GM23338 (cell line): ENCODE data around the gene LRRC28. TPM values are rescaled to one million over a fixed set of nuclear protein-coding genes. Genes with fewer than 3 reads are reported as not detected.

ENCODE experiments used
- ATAC-seq: fragments of 200-7000 bp; cut with Tn5 transposase; 3 replicates; pipeline ENCODE4 v1.9.1; 2020
- DNase-seq: peaks from one replicate; pipeline ENCODE4 v3.0.0-alpha.2; 2015; ENCODE audit warnings: low spot score
- H2AFZ ChIP-seq: fragments of 200-600 bp; sonication (generic); 2 replicates; pipeline ENCODE4 v1.8.0; 2016; ENCODE audit warnings: antibody characterized with exemption, mild to moderate bottlenecking, moderate library complexity
- H3F3A ChIP-seq: fragments of 200-600 bp; sonication (generic); replicated peaks from 2 replicates; pipeline ENCODE4 v1.8.0; 2017; ENCODE audit warnings: antibody characterized with exemption, mixed run types, low read depth
- H3K27ac ChIP-seq: fragments of 200-600 bp; sonication (generic); 2 replicates; pipeline ENCODE4 v1.6.1; 2016; ENCODE audit warnings: low read depth
- H3K27me3 ChIP-seq: fragments of 200-600 bp; sonication (generic); 2 replicates; pipeline ENCODE4 v1.8.0; 2016; ENCODE audit warnings: mild to moderate bottlenecking, mixed run types, moderate library complexity; ENCODE audit not compliant: insufficient read depth
- H3K36me3 ChIP-seq: fragments of 200-600 bp; sonication (generic); 2 replicates; pipeline ENCODE4 v1.8.0; 2016; ENCODE audit warnings: mild to moderate bottlenecking; ENCODE audit not compliant: insufficient read depth
- H3K4me1 ChIP-seq: fragments of 200-600 bp; sonication (generic); 2 replicates; pipeline ENCODE4 v1.8.0; 2016; ENCODE audit warnings: mild to moderate bottlenecking, moderate library complexity; ENCODE audit not compliant: insufficient read depth
- H3K4me2 ChIP-seq: fragments of 200-600 bp; sonication (generic); 2 replicates; pipeline ENCODE4 v1.7.1; 2017; ENCODE audit warnings: mixed run types
- H3K4me3 ChIP-seq: fragments of 200-600 bp; sonication (generic); 2 replicates; pipeline ENCODE4 v1.6.1; 2016; ENCODE audit warnings: mixed run types
- H3K79me2 ChIP-seq: fragments of 200-600 bp; sonication (generic); replicated peaks from 2 replicates; pipeline ENCODE4 v1.8.0; 2017; ENCODE audit warnings: mild to moderate bottlenecking; ENCODE audit not compliant: insufficient read depth
- H3K9me2 ChIP-seq: fragments of 200-600 bp; sonication (generic); 2 replicates; pipeline ENCODE4 v1.8.0; 2017; ENCODE audit not compliant: insufficient read depth
- H4K20me1 ChIP-seq: fragments of 200-600 bp; sonication (generic); replicated peaks from 2 replicates; pipeline ENCODE4 v1.8.0; 2017; ENCODE audit warnings: mild to moderate bottlenecking; ENCODE audit not compliant: insufficient read depth
- H3K27ac Mint-ChIP-seq: 2 replicates; pipeline ENCODE4 v1.8.0; 2020; ENCODE audit warnings: inconsistent platforms, mild to moderate bottlenecking, moderate library complexity, mixed read lengths
- H3K27me3 Mint-ChIP-seq: 3 replicates; pipeline ENCODE4 v1.8.0; 2022; ENCODE audit warnings: low read depth, mild to moderate bottlenecking, moderate library complexity, mixed read lengths, inconsistent platforms; ENCODE audit not compliant: insufficient read depth, poor library complexity
- H3K36me3 Mint-ChIP-seq: 3 replicates; pipeline ENCODE4 v1.8.0; 2021; ENCODE audit warnings: low read depth, mild to moderate bottlenecking, inconsistent platforms, moderate library complexity, mixed read lengths
- H3K4me1 Mint-ChIP-seq: 3 replicates; pipeline ENCODE4 v1.8.0; 2020; ENCODE audit warnings: mild to moderate bottlenecking, inconsistent platforms, mixed read lengths
- H3K4me3 Mint-ChIP-seq: 3 replicates; pipeline ENCODE4 v1.8.0; 2021; ENCODE audit warnings: moderate library complexity, mild to moderate bottlenecking, inconsistent platforms, mixed read lengths
- H3K9me3 Mint-ChIP-seq: 3 replicates; pipeline ENCODE4 v1.8.0; 2020; ENCODE audit warnings: moderate library complexity, mild to moderate bottlenecking, inconsistent platforms, mixed read lengths
- CREB1 ChIP-seq: fragments of 250-450 bp; sonication (Bioruptor Pico); IDR thresholded peaks from 2 replicates; pipeline ENCODE4 v1.5.0; 2020; ENCODE audit warnings: low read depth, mild to moderate bottlenecking, moderate library complexity
- EZH2 ChIP-seq: fragments of 200-600 bp; sonication (generic); IDR thresholded peaks from one replicate; pipeline ENCODE4 v1.8.0; 2017; ENCODE audit warnings: antibody characterized with exemption, mild to moderate bottlenecking, low read depth; ENCODE audit not compliant: unreplicated experiment
- EZH2phosphoT487 ChIP-seq: fragments of 200-600 bp; sonication (generic); IDR thresholded peaks from one replicate; pipeline ENCODE4 v1.8.1; 2018; ENCODE audit warnings: antibody characterized with exemption; ENCODE audit not compliant: unreplicated experiment
- JUNB ChIP-seq: IDR thresholded peaks from one replicate; pipeline ENCODE4 v1.6.1; 2016; ENCODE audit warnings: antibody characterized with exemption; ENCODE audit not compliant: unreplicated experiment
- NANOG ChIP-seq: IDR thresholded peaks from 2 replicates; pipeline ENCODE4 v1.6.1; 2016; ENCODE audit warnings: antibody characterized with exemption, borderline replicate concordance
- POLR2AphosphoS5 ChIP-seq: IDR thresholded peaks from 2 replicates; pipeline ENCODE4 v1.6.1; 2016; ENCODE audit warnings: antibody characterized with exemption, low read depth
- STAT1 ChIP-seq: IDR thresholded peaks from one replicate; pipeline ENCODE4 v1.6.1; 2016; ENCODE audit warnings: antibody characterized with exemption; ENCODE audit not compliant: unreplicated experiment
- ZNF114 ChIP-seq: fragments of 250-450 bp; sonication (Bioruptor Pico); IDR thresholded peaks from 2 replicates; pipeline ENCODE4 v1.5.0; 2020; ENCODE audit warnings: mild to moderate bottlenecking, moderate library complexity
- ZNF331 ChIP-seq: fragments of 250-450 bp; sonication (Bioruptor Pico); IDR thresholded peaks from 2 replicates; pipeline ENCODE4 v1.5.0; 2020; ENCODE audit warnings: low read depth, mild to moderate bottlenecking, moderate library complexity
- polyA plus RNA-seq: library from polyadenylated mRNA; unstranded; fragments of >200 nt; fragmentation: Nextera tagmentation; extraction: Ambion mirVana; gene quantifications from 2 replicates; pipeline ENCODE4 v1.2.1, GENCODE V29; 2016
- total RNA-seq: library from RNA; depleted of rRNA; stranded (reverse); fragments of >200 nt; shearing (Covaris generic); gene quantifications from 2 replicates; pipeline ENCODE4 v1.2.3, GENCODE V29; 2014
- TF ChIP-seq, protein P1 (sequence below), 2 experiments: fragments of 200-600 bp in 1 of 2; sonication (generic) in 1 of 2; conservative IDR thresholded peaks; 2 replicates each; pipeline versions ENCODE4 v1.5.1 to v1.6.1; 2016 to 2017; ENCODE audit warnings: antibody characterized with exemption in 2 of 2, low read depth in 2 of 2, mild to moderate bottlenecking in 2 of 2, moderate library complexity in 1 of 2
- TF ChIP-seq, protein P2 (sequence below): IDR thresholded peaks from one replicate; pipeline ENCODE4 v1.6.1; 2018; ENCODE audit warnings: antibody characterized with exemption; ENCODE audit not compliant: unreplicated experiment
- TF ChIP-seq, protein P3 (sequence below): fragments of 250-450 bp; sonication (Bioruptor Pico); IDR thresholded peaks from 2 replicates; pipeline ENCODE4 v1.5.0; 2020; ENCODE audit warnings: mild to moderate bottlenecking, moderate library complexity

Gene LRRC28
- total and polyA plus RNA-seq, 2 experiments from 2014 or later: 12.9 to 28.4 TPM

DNA sequence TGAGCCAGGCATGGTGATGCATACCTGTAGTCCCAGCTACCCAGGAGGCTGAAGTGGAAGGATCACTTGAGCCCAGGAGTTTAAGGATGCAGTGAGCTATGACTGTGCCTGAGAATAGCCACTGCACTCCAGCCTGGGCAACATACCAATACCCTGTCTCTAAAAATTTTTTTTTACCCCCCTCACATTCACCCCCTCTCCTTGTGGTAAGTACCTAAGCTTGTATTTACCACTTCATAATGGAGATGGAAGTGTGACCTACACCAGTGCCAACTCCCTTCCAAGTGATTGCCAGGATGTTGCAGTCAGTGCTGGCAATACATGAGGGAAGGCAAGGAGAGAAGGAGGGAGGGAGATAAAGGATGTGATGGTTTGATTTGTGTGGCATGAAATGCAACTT lies 84.2 kb downstream of the LRRC28 start:
- no peak overlapping the region for H3K27ac ChIP-seq
- ATAC-seq: no peak
- no peak overlapping the region for H3K4me3 Mint-ChIP-seq
- H3K36me3 Mint-ChIP-seq: no peaks in the 10 kb centered on the region
- H3K79me2 ChIP-seq: no peaks in the 10 kb centered on the region
- H3K4me3 ChIP-seq: no peak overlapping the region
- TF ChIP-seq CREB1 (no peak), STAT1 (no peak), JUNB (no peak), POLR2AphosphoS5 (no peak), ZNF331 (CRISPR knock-in tag) (no peak), EZH2 (no peak), NANOG (no peak), ZNF114 (CRISPR knock-in tag) (no peak), EZH2phosphoT487 (no peak)
- TF ChIP-seq, protein P1, sequence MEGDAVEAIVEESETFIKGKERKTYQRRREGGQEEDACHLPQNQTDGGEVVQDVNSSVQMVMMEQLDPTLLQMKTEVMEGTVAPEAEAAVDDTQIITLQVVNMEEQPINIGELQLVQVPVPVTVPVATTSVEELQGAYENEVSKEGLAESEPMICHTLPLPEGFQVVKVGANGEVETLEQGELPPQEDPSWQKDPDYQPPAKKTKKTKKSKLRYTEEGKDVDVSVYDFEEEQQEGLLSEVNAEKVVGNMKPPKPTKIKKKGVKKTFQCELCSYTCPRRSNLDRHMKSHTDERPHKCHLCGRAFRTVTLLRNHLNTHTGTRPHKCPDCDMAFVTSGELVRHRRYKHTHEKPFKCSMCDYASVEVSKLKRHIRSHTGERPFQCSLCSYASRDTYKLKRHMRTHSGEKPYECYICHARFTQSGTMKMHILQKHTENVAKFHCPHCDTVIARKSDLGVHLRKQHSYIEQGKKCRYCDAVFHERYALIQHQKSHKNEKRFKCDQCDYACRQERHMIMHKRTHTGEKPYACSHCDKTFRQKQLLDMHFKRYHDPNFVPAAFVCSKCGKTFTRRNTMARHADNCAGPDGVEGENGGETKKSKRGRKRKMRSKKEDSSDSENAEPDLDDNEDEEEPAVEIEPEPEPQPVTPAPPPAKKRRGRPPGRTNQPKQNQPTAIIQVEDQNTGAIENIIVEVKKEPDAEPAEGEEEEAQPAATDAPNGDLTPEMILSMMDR (conservative IDR thresholded peaks at IDR 0.05; ENCODE audit: low read depth in 2 of 2): no peak
- TF ChIP-seq, protein P2, sequence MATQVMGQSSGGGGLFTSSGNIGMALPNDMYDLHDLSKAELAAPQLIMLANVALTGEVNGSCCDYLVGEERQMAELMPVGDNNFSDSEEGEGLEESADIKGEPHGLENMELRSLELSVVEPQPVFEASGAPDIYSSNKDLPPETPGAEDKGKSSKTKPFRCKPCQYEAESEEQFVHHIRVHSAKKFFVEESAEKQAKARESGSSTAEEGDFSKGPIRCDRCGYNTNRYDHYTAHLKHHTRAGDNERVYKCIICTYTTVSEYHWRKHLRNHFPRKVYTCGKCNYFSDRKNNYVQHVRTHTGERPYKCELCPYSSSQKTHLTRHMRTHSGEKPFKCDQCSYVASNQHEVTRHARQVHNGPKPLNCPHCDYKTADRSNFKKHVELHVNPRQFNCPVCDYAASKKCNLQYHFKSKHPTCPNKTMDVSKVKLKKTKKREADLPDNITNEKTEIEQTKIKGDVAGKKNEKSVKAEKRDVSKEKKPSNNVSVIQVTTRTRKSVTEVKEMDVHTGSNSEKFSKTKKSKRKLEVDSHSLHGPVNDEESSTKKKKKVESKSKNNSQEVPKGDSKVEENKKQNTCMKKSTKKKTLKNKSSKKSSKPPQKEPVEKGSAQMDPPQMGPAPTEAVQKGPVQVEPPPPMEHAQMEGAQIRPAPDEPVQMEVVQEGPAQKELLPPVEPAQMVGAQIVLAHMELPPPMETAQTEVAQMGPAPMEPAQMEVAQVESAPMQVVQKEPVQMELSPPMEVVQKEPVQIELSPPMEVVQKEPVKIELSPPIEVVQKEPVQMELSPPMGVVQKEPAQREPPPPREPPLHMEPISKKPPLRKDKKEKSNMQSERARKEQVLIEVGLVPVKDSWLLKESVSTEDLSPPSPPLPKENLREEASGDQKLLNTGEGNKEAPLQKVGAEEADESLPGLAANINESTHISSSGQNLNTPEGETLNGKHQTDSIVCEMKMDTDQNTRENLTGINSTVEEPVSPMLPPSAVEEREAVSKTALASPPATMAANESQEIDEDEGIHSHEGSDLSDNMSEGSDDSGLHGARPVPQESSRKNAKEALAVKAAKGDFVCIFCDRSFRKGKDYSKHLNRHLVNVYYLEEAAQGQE: no peak
- TF ChIP-seq, protein P3, sequence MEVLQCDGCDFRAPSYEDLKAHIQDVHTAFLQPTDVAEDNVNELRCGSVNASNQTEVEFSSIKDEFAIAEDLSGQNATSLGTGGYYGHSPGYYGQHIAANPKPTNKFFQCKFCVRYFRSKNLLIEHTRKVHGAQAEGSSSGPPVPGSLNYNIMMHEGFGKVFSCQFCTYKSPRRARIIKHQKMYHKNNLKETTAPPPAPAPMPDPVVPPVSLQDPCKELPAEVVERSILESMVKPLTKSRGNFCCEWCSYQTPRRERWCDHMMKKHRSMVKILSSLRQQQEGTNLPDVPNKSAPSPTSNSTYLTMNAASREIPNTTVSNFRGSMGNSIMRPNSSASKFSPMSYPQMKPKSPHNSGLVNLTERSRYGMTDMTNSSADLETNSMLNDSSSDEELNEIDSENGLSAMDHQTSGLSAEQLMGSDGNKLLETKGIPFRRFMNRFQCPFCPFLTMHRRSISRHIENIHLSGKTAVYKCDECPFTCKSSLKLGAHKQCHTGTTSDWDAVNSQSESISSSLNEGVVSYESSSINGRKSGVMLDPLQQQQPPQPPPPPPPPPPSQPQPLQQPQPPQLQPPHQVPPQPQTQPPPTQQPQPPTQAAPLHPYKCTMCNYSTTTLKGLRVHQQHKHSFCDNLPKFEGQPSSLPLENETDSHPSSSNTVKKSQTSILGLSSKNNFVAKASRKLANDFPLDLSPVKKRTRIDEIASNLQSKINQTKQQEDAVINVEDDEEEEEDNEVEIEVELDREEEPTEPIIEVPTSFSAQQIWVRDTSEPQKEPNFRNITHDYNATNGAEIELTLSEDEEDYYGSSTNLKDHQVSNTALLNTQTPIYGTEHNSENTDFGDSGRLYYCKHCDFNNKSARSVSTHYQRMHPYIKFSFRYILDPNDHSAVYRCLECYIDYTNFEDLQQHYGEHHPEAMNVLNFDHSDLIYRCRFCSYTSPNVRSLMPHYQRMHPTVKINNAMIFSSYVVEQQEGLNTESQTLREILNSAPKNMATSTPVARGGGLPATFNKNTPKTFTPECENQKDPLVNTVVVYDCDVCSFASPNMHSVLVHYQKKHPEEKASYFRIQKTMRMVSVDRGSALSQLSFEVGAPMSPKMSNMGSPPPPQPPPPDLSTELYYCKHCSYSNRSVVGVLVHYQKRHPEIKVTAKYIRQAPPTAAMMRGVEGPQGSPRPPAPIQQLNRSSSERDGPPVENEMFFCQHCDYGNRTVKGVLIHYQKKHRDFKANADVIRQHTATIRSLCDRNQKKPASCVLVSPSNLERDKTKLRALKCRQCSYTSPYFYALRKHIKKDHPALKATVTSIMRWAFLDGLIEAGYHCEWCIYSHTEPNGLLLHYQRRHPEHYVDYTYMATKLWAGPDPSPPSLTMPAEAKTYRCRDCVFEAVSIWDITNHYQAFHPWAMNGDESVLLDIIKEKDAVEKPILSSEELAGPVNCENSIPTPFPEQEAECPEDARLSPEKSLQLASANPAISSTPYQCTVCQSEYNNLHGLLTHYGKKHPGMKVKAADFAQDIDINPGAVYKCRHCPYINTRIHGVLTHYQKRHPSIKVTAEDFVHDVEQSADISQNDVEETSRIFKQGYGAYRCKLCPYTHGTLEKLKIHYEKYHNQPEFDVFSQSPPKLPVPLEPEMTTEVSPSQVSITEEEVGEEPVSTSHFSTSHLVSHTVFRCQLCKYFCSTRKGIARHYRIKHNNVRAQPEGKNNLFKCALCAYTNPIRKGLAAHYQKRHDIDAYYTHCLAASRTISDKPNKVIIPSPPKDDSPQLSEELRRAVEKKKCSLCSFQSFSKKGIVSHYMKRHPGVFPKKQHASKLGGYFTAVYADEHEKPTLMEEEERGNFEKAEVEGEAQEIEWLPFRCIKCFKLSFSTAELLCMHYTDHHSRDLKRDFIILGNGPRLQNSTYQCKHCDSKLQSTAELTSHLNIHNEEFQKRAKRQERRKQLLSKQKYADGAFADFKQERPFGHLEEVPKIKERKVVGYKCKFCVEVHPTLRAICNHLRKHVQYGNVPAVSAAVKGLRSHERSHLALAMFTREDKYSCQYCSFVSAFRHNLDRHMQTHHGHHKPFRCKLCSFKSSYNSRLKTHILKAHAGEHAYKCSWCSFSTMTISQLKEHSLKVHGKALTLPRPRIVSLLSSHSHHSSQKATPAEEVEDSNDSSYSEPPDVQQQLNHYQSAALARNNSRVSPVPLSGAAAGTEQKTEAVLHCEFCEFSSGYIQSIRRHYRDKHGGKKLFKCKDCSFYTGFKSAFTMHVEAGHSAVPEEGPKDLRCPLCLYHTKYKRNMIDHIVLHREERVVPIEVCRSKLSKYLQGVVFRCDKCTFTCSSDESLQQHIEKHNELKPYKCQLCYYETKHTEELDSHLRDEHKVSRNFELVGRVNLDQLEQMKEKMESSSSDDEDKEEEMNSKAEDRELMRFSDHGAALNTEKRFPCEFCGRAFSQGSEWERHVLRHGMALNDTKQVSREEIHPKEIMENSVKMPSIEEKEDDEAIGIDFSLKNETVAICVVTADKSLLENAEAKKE: no peak
- no peaks in the 10 kb centered on the region for H3K27me3 ChIP-seq
- no peaks in the 10 kb centered on the region for H3K36me3 ChIP-seq
- H3K4me2 ChIP-seq: no peak overlapping the region
- no peaks in the 10 kb centered on the region for H3K4me1 ChIP-seq
- no peaks in the 10 kb centered on the region for H3K9me3 Mint-ChIP-seq
- DNase-seq: no peak
- no peak overlapping the region for H2AFZ ChIP-seq
- peaks cover 13% of the 10 kb centered on the region for H3K4me1 Mint-ChIP-seq
- H4K20me1 ChIP-seq: no peaks in the 10 kb centered on the region
- H3K9me2 ChIP-seq: no peaks in the 10 kb centered on the region
- no peaks in the 10 kb centered on the region for H3F3A ChIP-seq
- no peak overlapping the region for H3K27ac Mint-ChIP-seq
- no peaks in the 10 kb centered on the region for H3K27me3 Mint-ChIP-seq
